Kidney (tissue), 14 donors: ENCODE results near the gene NPAS3. TPM values are rescaled to one million over a fixed set of nuclear protein-coding genes. Genes with fewer than 3 reads are reported as not detected.

ENCODE experiments used
- DNase-seq, 5 donors: peaks; one replicate each; pipeline ENCODE4 v3.0.0-alpha.2; 2013 to 2020
- FAIRE-seq: peaks from 2 replicates; lab custom pipeline; 2012; peaks lifted over from hg19 to GRCh38; lab: Jason Lieb, UNC
- H3K27ac ChIP-seq, 2 donors: one replicate each; pipeline ENCODE4 v1.7.0; 2013; ENCODE audit warnings: low read depth in 2 of 2, low read length in 2 of 2, inconsistent platforms in 1 of 2
- H3K27me3 ChIP-seq: one replicate; pipeline ENCODE4 v1.7.1; 2013; ENCODE audit warnings: low read length, inconsistent platforms; ENCODE audit not compliant: control insufficient read depth, insufficient read depth
- H3K36me3 ChIP-seq, 3 donors: one replicate each; pipeline versions ENCODE4 v1.7.0 to v1.7.1; 2013; ENCODE audit warnings: low read length in 3 of 3, control low read depth in 1 of 3, inconsistent platforms in 1 of 3; ENCODE audit not compliant: insufficient read depth in 3 of 3, control insufficient read depth in 2 of 3
- H3K4me1 ChIP-seq, 3 donors: one replicate each; pipeline versions ENCODE4 v1.7.0 to v1.7.1; 2013; ENCODE audit warnings: low read length in 3 of 3, inconsistent platforms in 1 of 3, low read depth in 1 of 3; ENCODE audit not compliant: control insufficient read depth in 2 of 3, insufficient read depth in 2 of 3
- H3K4me3 ChIP-seq, 3 donors: one replicate each; pipeline versions ENCODE4 v1.7.0 to v1.8.1; 2013; ENCODE audit warnings: low read length in 3 of 3, control low read depth in 1 of 3, inconsistent platforms in 1 of 3
- H3K9ac ChIP-seq, 3 donors: one replicate each; pipeline versions ENCODE4 v1.7.0 to v1.7.1; 2013; ENCODE audit warnings: low read length in 3 of 3, control low read depth in 1 of 3, inconsistent platforms in 1 of 3
- H3K9me3 ChIP-seq, 3 donors: one replicate each; pipeline versions ENCODE4 v1.7.0 to v1.7.1; 2013; ENCODE audit warnings: low read length in 3 of 3, control low read depth in 1 of 3, inconsistent platforms in 1 of 3; ENCODE audit not compliant: control insufficient read depth in 2 of 3, insufficient read depth in 1 of 3
- intact Hi-C: fragments of 100-400 bp; cut with DNase I; formaldehyde crosslinking; loops from one replicate; pipeline ENCODE4 v1.11.1; 2022
- polyA plus RNA-seq: library from polyadenylated mRNA; stranded (reverse); fragments of 350-450 nt; fragmentation: Illumina TruSeq; extraction: RNeasy Lipid Tissue Mini Kit (QIAGEN cat#74804); gene quantifications from one replicate; pipeline ENCODE4 v1.2.3, GENCODE V29; 2014; ENCODE audit warnings: low read depth, low replicate concordance; ENCODE audit not compliant: insufficient read depth
- total RNA-seq: library from RNA; stranded (reverse); fragmentation: NEBNext Ultra II Directional; extraction: Animal tissue kit (Norgen Biotek cat#: 25700); gene quantifications from one replicate; pipeline ENCODE4 v1.2.1, GENCODE V29; 2021
- TF ChIP-seq, protein P1 (sequence below): IDR thresholded peaks from 3 replicates; pipeline ENCODE4 v1.5.1; 2012; ENCODE audit warnings: mild to moderate bottlenecking, moderate library complexity, borderline replicate concordance; ENCODE audit not compliant: insufficient read depth; ENCODE audit errors: extremely low read depth
- donor health status: control.
- donor health status: control.
- donor health status: control.
- donor health status: control.
- donor health status: control.
- donor health status: DM: yes; HTN: yes; CAD: no.
- donor health status: Normal renal cell carcinoma (clear cell type).

Gene NPAS3
- total and polyA plus RNA-seq, 2 donors from 2014 or later = 0.82 to 5.0 TPM

DNA sequence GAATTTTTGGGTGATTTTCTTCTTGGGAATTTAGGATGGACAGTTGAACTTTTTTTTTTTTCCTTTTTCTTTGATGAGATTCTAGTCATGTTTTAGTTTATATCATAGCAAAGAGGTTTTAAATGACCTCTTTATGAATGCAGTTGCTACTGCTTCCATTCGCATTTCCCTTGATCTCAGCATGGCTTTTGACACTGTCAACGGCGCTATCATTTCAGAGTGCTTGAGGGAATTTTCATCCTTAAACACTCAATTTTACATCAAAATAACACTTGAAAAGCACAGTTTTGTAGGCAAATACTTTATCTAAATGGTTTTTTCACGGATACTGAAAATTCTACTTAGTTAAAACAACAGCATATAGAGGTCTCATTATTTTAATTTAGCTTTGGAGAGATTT, 195.5 kb downstream of the NPAS3 start:
- Histone ChIP-seq H3K27me3 (no peaks in the 10 kb centered on the region), H3K9ac (no peak overlapping the region), H3K4me3 (no peak overlapping the region), H3K4me1 (no peaks in the 10 kb centered on the region), H3K36me3 (no peaks in the 10 kb centered on the region), H3K9me3 (no peaks in the 10 kb centered on the region), H3K27ac (no peak overlapping the region)
- no peak for DNase-seq
- intact Hi-C loops = no loop called here
- TF ChIP-seq, protein P1, sequence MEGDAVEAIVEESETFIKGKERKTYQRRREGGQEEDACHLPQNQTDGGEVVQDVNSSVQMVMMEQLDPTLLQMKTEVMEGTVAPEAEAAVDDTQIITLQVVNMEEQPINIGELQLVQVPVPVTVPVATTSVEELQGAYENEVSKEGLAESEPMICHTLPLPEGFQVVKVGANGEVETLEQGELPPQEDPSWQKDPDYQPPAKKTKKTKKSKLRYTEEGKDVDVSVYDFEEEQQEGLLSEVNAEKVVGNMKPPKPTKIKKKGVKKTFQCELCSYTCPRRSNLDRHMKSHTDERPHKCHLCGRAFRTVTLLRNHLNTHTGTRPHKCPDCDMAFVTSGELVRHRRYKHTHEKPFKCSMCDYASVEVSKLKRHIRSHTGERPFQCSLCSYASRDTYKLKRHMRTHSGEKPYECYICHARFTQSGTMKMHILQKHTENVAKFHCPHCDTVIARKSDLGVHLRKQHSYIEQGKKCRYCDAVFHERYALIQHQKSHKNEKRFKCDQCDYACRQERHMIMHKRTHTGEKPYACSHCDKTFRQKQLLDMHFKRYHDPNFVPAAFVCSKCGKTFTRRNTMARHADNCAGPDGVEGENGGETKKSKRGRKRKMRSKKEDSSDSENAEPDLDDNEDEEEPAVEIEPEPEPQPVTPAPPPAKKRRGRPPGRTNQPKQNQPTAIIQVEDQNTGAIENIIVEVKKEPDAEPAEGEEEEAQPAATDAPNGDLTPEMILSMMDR = no peak
- FAIRE-seq = no peak

DNA sequence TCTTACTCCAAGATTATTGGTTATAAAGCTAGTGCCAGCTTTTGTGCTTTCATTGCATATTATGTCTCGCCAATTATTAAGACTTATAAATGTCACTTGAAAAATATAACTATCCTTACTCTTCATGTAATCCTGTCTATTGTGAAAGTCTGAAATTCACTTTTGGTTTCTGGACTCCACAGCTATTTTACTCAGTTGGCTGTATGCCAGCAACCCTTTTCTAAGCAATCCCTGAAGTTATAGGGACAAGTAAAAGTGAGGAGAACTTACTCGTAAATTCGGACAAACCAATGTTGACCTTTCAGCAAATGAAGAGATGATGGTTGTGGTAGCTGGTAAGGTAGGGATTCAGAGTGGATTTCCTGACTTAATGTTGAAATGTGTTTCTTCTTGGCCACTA, 196.3 kb downstream of the NPAS3 start:
- no peaks in the 10 kb centered on the region for H3K27me3 ChIP-seq
- no peaks in the 10 kb centered on the region for H3K9me3 ChIP-seq
- H3K27ac ChIP-seq = no peak overlapping the region
- no peak for FAIRE-seq
- intact Hi-C loops = no loop called here
- H3K4me1 ChIP-seq = no peaks in the 10 kb centered on the region
- no peak for DNase-seq
- no peak overlapping the region for H3K4me3 ChIP-seq
- no peaks in the 10 kb centered on the region for H3K36me3 ChIP-seq
- TF ChIP-seq, protein P1 = no peak
- no peak overlapping the region for H3K9ac ChIP-seq

DNA sequence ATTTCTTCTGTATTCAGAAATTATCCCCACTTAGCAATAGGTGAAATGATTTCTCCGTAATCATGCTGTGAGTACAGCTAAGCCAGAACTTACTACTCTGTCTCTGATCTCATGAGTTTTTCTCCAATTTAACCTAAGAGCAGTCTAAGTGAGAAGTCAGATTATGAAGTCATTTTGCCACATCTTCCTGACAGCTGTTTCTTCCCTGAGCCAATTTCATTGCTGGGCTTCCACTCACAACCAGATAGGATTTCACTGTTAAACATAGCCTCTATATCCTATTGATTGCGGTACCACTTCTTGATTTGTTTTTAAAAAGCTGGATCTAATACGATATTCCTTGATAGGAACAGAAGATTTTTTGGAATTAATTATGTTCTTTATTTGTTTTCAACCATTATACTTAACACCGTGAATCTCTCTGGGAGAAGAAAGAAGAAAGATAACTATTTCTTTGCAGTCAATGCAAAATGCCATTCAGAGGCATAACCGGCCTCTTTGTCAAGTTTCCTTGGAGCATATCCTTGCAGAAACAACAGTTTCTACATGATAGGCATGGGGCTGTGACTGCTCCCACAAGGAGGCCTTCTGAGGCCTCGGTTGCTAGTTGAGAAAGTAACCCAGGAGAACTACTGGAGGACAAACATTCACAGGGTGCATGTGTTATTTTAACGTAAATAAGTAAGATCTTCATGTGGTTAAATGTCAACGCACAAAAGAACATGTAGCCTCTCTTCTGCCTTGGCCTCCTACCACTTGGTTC, 212.2 kb downstream of the NPAS3 start:
- Histone ChIP-seq H3K4me3 (no peak overlapping the region), H3K27ac (no peak overlapping the region), H3K27me3 (no peaks in the 10 kb centered on the region), H3K9me3 (no peaks in the 10 kb centered on the region), H3K4me1 (no peaks in the 10 kb centered on the region), H3K36me3 (no peaks in the 10 kb centered on the region), H3K9ac (no peak overlapping the region)
- intact Hi-C loops = no loop called here
- FAIRE-seq (no peak), DNase-seq (no peak)
- TF ChIP-seq, protein P1 = no peak
